ENCODE results near the gene CYP2W1. TPM values are rescaled to one million over a fixed set of nuclear protein-coding genes. Genes with fewer than 3 reads are reported as not detected.

CYP2W1 gene
- total RNA-seq, 1 experiment from 2014 or later, result not detected

DNA sequence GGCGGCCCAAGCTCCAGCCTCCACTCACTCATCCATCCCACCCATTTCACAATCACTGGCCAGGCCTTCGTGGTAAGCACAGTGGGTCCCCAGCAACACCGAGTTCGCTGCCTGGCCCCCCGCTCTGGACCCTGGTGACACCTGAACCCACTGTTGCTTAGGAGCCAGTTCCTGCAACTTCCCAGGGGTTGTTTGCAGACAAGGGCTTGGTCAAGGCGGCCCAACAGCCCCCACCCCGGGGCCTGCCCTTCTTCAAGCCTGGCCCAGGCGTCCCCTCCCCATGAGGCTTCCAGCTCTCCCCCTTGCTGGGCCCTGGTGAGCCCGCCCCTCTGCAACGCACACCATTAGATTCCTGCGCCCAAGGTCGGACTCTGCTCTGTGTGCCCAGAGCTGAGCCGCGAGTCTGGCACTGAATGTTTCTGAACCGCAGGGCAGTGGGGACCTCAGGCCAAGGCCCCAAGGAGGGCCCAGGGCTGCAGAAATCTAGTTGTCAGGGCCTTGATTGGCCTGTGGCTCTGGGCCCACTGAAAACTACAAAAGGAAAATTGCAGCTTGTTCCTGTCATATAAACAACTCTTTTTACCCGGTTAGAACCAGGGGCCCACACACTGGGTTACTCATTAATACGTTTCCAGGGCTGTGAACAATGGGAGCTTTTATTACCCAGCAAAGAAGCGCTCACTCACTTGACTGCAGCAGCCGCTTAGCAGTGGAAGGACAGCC lies 5.5 kb upstream of the CYP2W1 start:
- no peak for DNase-seq (ENCODE audit: low read depth, low spot score)
- Histone ChIP-seq H3K36me3 (ENCODE audit: control insufficient read depth in 1 of 2, insufficient read depth in 2 of 2, low read length in 2 of 2) (peaks cover 8 to 9% of the 10 kb centered on the region in 2 experiments; a peak in 2 of 4 replicates), H3K9ac (ENCODE audit: low read length) (no peak overlapping the region), H3K9me3 (ENCODE audit: control insufficient read depth in 1 of 2, insufficient read depth in 1 of 2, low read depth in 1 of 2, low read length in 2 of 2) (no peaks in the 10 kb centered on the region; a peak in 1 of 4 replicates), H4K20me1 (ENCODE audit: insufficient read depth) (peaks cover 10% of the 10 kb centered on the region; the same call in 1 of the 2 replicates), H3K9me2 (ENCODE audit: insufficient read depth) (no peaks in the 10 kb centered on the region), H3K27ac (ENCODE audit: low read depth, low read length) (no peak overlapping the region; the same call in 1 of the 2 replicates), H2AFZ (ENCODE audit: low read depth, low read length, poor library complexity, severe bottlenecking) (no peak overlapping the region), H3K4me1 (ENCODE audit: control insufficient read depth in 1 of 2, insufficient read depth in 2 of 2, low read length in 2 of 2) (peaks cover 0 to 5% of the 10 kb centered on the region in 2 experiments; a peak in 2 of 4 replicates), H3K27me3 (ENCODE audit: insufficient read depth, low read length) (no peaks in the 10 kb centered on the region), H3K4me2 (ENCODE audit: low read length) (no peak overlapping the region), H3K4me3 (replicated peaks in 1 of 2; ENCODE audit: low read depth in 1 of 2, low read length in 2 of 2) (no peak overlapping the region), H3K79me2 (ENCODE audit: insufficient read depth, low read length) (peaks cover 28% of the 10 kb centered on the region)
- intact Hi-C loops (cut with micrococcal nuclease), result no loop called here
- ChIA-PET CTCF (interaction anchor here (2.4 kb wide), 1 partner anchor 16 kb away, joined by 12 read pairs; no protein-coding TSS in a partner anchor), POLR2A (no interaction called here), RAD21 (ENCODE audit: low non-redundant PET in 1 of 2, low total read pairs in 2 of 2, uncharacterized antibody in 2 of 2, unreplicated experiment in 2 of 2) (no interaction called here)
- no peak for TF ChIP-seq FOSL1 (IDR thresholded peaks at IDR 0.05; ENCODE audit: low read depth)
- TF ChIP-seq, protein P1, sequence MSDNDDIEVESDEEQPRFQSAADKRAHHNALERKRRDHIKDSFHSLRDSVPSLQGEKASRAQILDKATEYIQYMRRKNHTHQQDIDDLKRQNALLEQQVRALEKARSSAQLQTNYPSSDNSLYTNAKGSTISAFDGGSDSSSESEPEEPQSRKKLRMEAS (IDR thresholded peaks at IDR 0.05), result no peak
- TF ChIP-seq YY1 (IDR thresholded peaks at IDR 0.05; ENCODE audit: extremely low read depth, insufficient replicate concordance, low read depth, low read length), result no peak
- TF ChIP-seq, protein P2, sequence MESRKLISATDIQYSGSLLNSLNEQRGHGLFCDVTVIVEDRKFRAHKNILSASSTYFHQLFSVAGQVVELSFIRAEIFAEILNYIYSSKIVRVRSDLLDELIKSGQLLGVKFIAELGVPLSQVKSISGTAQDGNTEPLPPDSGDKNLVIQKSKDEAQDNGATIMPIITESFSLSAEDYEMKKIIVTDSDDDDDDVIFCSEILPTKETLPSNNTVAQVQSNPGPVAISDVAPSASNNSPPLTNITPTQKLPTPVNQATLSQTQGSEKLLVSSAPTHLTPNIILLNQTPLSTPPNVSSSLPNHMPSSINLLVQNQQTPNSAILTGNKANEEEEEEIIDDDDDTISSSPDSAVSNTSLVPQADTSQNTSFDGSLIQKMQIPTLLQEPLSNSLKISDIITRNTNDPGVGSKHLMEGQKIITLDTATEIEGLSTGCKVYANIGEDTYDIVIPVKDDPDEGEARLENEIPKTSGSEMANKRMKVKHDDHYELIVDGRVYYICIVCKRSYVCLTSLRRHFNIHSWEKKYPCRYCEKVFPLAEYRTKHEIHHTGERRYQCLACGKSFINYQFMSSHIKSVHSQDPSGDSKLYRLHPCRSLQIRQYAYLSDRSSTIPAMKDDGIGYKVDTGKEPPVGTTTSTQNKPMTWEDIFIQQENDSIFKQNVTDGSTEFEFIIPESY (IDR thresholded peaks at IDR 0.05; ENCODE audit: extremely low read depth, insufficient replicate concordance, low read length), result no peak
- TF ChIP-seq SRF (IDR thresholded peaks at IDR 0.05; ENCODE audit: low read depth), result no peak
- TF ChIP-seq ELF1 (IDR thresholded peaks at IDR 0.05; ENCODE audit: borderline replicate concordance, low read depth), result no peak
- TF ChIP-seq, protein P3, sequence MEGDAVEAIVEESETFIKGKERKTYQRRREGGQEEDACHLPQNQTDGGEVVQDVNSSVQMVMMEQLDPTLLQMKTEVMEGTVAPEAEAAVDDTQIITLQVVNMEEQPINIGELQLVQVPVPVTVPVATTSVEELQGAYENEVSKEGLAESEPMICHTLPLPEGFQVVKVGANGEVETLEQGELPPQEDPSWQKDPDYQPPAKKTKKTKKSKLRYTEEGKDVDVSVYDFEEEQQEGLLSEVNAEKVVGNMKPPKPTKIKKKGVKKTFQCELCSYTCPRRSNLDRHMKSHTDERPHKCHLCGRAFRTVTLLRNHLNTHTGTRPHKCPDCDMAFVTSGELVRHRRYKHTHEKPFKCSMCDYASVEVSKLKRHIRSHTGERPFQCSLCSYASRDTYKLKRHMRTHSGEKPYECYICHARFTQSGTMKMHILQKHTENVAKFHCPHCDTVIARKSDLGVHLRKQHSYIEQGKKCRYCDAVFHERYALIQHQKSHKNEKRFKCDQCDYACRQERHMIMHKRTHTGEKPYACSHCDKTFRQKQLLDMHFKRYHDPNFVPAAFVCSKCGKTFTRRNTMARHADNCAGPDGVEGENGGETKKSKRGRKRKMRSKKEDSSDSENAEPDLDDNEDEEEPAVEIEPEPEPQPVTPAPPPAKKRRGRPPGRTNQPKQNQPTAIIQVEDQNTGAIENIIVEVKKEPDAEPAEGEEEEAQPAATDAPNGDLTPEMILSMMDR (IDR thresholded peaks at IDR 0.05 in 2 of 3, conservative IDR thresholded peaks at IDR 0.05 in 1 of 3; ENCODE audit: borderline replicate concordance in 1 of 3, insufficient read depth in 1 of 3, low read depth in 2 of 3, low read length in 2 of 3), result no peak
- TF ChIP-seq SP1 (IDR thresholded peaks at IDR 0.05; ENCODE audit: low read depth), result no peak
- no peak for TF ChIP-seq EZH2 (IDR thresholded peaks at IDR 0.05)
- no peak for TF ChIP-seq ZFX (IDR thresholded peaks at IDR 0.05)
- no peak for TF ChIP-seq RAD21 (IDR thresholded peaks at IDR 0.05; ENCODE audit: low read depth)
- no peak for TF ChIP-seq EGR1 (IDR thresholded peaks at IDR 0.05; ENCODE audit: low read depth)
- no peak for TF ChIP-seq EZH2phosphoT487 (IDR thresholded peaks at IDR 0.05; ENCODE audit: borderline replicate concordance)
- TF ChIP-seq ZNF274 (IDR thresholded peaks at IDR 0.05; ENCODE audit: low read depth, low read length), result no peak
- TF ChIP-seq, protein P4, sequence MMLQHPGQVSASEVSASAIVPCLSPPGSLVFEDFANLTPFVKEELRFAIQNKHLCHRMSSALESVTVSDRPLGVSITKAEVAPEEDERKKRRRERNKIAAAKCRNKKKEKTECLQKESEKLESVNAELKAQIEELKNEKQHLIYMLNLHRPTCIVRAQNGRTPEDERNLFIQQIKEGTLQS (IDR thresholded peaks at IDR 0.05), result no peak
- TF ChIP-seq SIN3A (IDR thresholded peaks at IDR 0.05; ENCODE audit: low read depth), result no peak
- TF ChIP-seq CEBPB (IDR thresholded peaks at IDR 0.05; ENCODE audit: low read depth), result no peak
- ATAC-seq, result no peak
- no TSS peak for BruUV-seq (replicated peaks)
